PFSK-1 (cell line): ENCODE measurements around the gene CCSER2.

ENCODE experiments used
- POLR2AphosphoS5 ChIP-seq: IDR thresholded peaks from 2 replicates; pipeline ENCODE4 v1.6.1; 2012; ENCODE audit warnings: low read depth, mild to moderate bottlenecking, control low read depth, low read length, moderate library complexity
- SIN3A ChIP-seq: IDR thresholded peaks from 2 replicates; pipeline ENCODE4 v1.6.1; 2012; ENCODE audit warnings: mild to moderate bottlenecking, low read length, moderate library complexity, borderline replicate concordance; ENCODE audit not compliant: insufficient read depth
- TAF1 ChIP-seq: IDR thresholded peaks from 2 replicates; pipeline ENCODE4 v1.6.1; 2012; ENCODE audit warnings: low read length, control low read depth, borderline replicate concordance; ENCODE audit not compliant: insufficient read depth

DNA sequence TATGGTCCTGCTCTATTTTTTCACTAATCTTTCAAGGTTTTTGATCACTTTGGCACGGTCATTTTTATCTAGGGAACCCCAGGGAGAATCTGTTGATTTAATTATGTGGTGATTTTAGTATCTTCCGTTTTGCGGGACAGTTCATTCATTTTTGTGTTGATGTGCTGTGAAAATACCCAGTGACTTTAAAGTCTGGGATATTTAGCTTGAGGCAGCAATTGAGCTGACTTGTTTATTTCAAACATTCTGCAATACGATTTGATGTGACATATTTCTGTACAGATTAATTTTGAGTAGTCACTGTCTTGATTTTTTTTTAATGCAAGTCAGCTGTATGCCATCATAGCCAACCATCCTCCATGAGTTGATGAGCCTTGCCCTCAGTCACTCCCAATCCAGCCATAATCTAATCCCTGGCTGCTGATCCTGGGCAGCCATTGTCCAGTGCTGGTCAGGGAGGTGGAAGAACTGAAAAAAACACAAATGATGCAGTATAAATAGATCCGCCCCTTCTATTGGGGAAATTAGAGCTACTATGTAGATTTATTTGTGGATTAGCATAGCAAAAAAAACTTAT is 183.4 kb downstream of the CCSER2 start:
- TF ChIP-seq SIN3A (no peak), POLR2AphosphoS5 (no peak), TAF1 (no peak)
